IMR-90 (cell line): ENCODE results near the gene TUB. TPM values are rescaled to one million over a fixed set of nuclear protein-coding genes. Genes with fewer than 3 reads are reported as not detected.

Source experiments
- ATAC-seq: fragments of 200-7000 bp; cut with Tn5 transposase; 2 replicates; pipeline ENCODE4 v1.9.1; 2020; ENCODE audit warnings: low read depth, mild to moderate bottlenecking, moderate library complexity
- BruUV-seq: library from RNA; stranded (reverse); fragments of 400-500 nt; replicated peaks from 2 replicates; lab custom pipeline; 2021; lab: Mats Ljungman, UMichigan
- CTCF ChIA-PET: fragments of 300-600 bp; formaldehyde crosslinking; extraction: SDS; loops from one replicate; lab custom pipeline; 2021; ENCODE audit warnings: antibody characterized with exemption; lab: Yijun Ruan, JAX
- POLR2A ChIA-PET: fragments of 300-600 bp; sonication (Branson Sonifier 250); formaldehyde crosslinking; loops from one replicate; lab custom pipeline; 2022; ENCODE audit warnings: antibody characterized with exemption; ENCODE audit not compliant: unreplicated experiment; lab: Charles Lee
- DNase-seq: peaks from one replicate; pipeline ENCODE4 v3.0.0; 2013
- H2AFZ ChIP-seq: replicated peaks from 2 replicates; pipeline ENCODE3; 2013; ENCODE audit warnings: low read length, mild to moderate bottlenecking; ENCODE audit not compliant: poor library complexity
- H2AK5ac ChIP-seq: 2 replicates; pipeline ENCODE4 v1.6.1; 2013; ENCODE audit warnings: low read depth, low read length, inconsistent platforms
- H2AK9ac ChIP-seq: replicated peaks from 2 replicates; pipeline ENCODE3; 2013; ENCODE audit warnings: mild to moderate bottlenecking, low read depth, low read length, moderate library complexity; ENCODE audit not compliant: poor library complexity
- H2BK120ac ChIP-seq: 2 replicates; pipeline ENCODE4 v1.6.1; 2013; ENCODE audit warnings: low read depth, low read length, inconsistent platforms
- H2BK15ac ChIP-seq: 3 replicates; pipeline ENCODE4 v1.6.1; 2013; ENCODE audit warnings: low read depth, low read length, inconsistent platforms
- H2BK20ac ChIP-seq: 2 replicates; pipeline ENCODE4 v1.6.1; 2013; ENCODE audit warnings: low read depth, mild to moderate bottlenecking, inconsistent platforms, low read length, moderate library complexity
- H2BK5ac ChIP-seq: 2 replicates; pipeline ENCODE4 v1.6.1; 2013; ENCODE audit warnings: mild to moderate bottlenecking, low read depth, low read length, inconsistent platforms; ENCODE audit not compliant: poor library complexity, severe bottlenecking
- H3K14ac ChIP-seq: replicated peaks from 2 replicates; pipeline ENCODE4 v1.6.1; 2013; ENCODE audit warnings: low read depth, low read length, inconsistent platforms
- H3K18ac ChIP-seq: 2 replicates; pipeline ENCODE4 v1.6.1; 2013; ENCODE audit warnings: low read depth, low read length, control low read depth
- H3K23ac ChIP-seq: 2 replicates; pipeline ENCODE4 v1.6.1; 2013; ENCODE audit warnings: low read depth, low read length, inconsistent platforms
- H3K27ac ChIP-seq: 2 replicates; pipeline ENCODE4 v1.5.1; 2013; ENCODE audit warnings: mild to moderate bottlenecking, control low read depth, low read length; ENCODE audit not compliant: insufficient read depth
- H3K27me3 ChIP-seq: 2 replicates; pipeline ENCODE4 v1.6.1; 2013; ENCODE audit warnings: low read length; ENCODE audit not compliant: control insufficient read depth, insufficient read depth
- H3K36me3 ChIP-seq: 2 replicates; pipeline ENCODE4 v1.6.1; 2013; ENCODE audit warnings: low read length, mixed read lengths; ENCODE audit not compliant: control insufficient read depth, insufficient read depth
- H3K4ac ChIP-seq: 2 replicates; pipeline ENCODE4 v1.6.1; 2013; ENCODE audit warnings: low read depth, low read length, inconsistent platforms
- H3K4me1 ChIP-seq: 2 replicates; pipeline ENCODE4 v1.6.1; 2013; ENCODE audit warnings: low read length, mixed read lengths; ENCODE audit not compliant: control insufficient read depth, insufficient read depth
- H3K4me2 ChIP-seq: 2 replicates; pipeline ENCODE4 v1.6.1; 2013; ENCODE audit warnings: low read depth, mild to moderate bottlenecking, control low read depth, low read length, moderate library complexity
- H3K4me3 ChIP-seq: 2 replicates; pipeline ENCODE4 v1.5.1; 2013; ENCODE audit warnings: low read depth, mild to moderate bottlenecking, control low read depth, low read length, moderate library complexity; ENCODE audit not compliant: insufficient read depth
- H3K56ac ChIP-seq: 2 replicates; pipeline ENCODE4 v1.6.1; 2013; ENCODE audit warnings: low read length, inconsistent platforms; ENCODE audit not compliant: insufficient read depth; ENCODE audit errors: extremely low read depth
- H3K79me1 ChIP-seq, 2 experiments: 2 replicates each; pipeline ENCODE4 v1.6.1; 2013; ENCODE audit warnings: low read length in 2 of 2, inconsistent platforms in 1 of 2, low read depth in 1 of 2
- H3K9ac ChIP-seq: 2 replicates; pipeline ENCODE4 v1.6.1; 2013; ENCODE audit warnings: low read depth, low read length, control low read depth
- H3K9me1 ChIP-seq: 2 replicates; pipeline ENCODE4 v1.6.1; 2013; ENCODE audit warnings: low read length, inconsistent platforms; ENCODE audit not compliant: insufficient read depth
- H3K9me3 ChIP-seq: 2 replicates; pipeline ENCODE4 v1.6.1; 2013; ENCODE audit warnings: low read length; ENCODE audit not compliant: control insufficient read depth, insufficient read depth
- H4K20me1 ChIP-seq: 2 replicates; pipeline ENCODE4 v1.6.1; 2013; ENCODE audit warnings: low read length, inconsistent platforms; ENCODE audit not compliant: insufficient read depth
- H4K5ac ChIP-seq: 2 replicates; pipeline ENCODE4 v1.6.1; 2013; ENCODE audit warnings: mild to moderate bottlenecking, low read depth, low read length, control low read depth
- H4K8ac ChIP-seq, 2 experiments: 2 replicates each; pipeline ENCODE4 v1.6.1; 2013; ENCODE audit warnings: low read depth in 2 of 2, low read length in 2 of 2, control low read depth in 1 of 2, inconsistent platforms in 1 of 2
- H4K91ac ChIP-seq: 2 replicates; pipeline ENCODE4 v1.6.1; 2013; ENCODE audit warnings: low read depth, low read length, inconsistent platforms; ENCODE audit not compliant: insufficient read depth
- CEBPB ChIP-seq: IDR thresholded peaks from 2 replicates; pipeline ENCODE4 v1.6.1; 2012; ENCODE audit warnings: low read depth, low read length, improper control_type of control experiment
- CHD1 ChIP-seq: IDR thresholded peaks from 2 replicates; pipeline ENCODE4 v1.6.1; 2012; ENCODE audit warnings: low read depth, low read length, improper control_type of control experiment
- MAFK ChIP-seq: IDR thresholded peaks from 2 replicates; pipeline ENCODE4 v1.6.1; 2012; ENCODE audit warnings: low read depth, low read length, improper control_type of control experiment
- WGBS, 2 experiments: methylation state at CpG; one replicate each; pipeline versions ENCODE4 v1.1.5 to v1.1.7; 2013; ENCODE audit warnings: missing lambda C conversion rate in 2 of 2; ENCODE audit not compliant: insufficient read length in 1 of 2; ENCODE audit errors: extremely low coverage in 2 of 2; 5-methylcytosine and 5-hydroxymethylcytosine counted together
- dilution Hi-C: fragments of 300-500 bp; cut with HindIII; formaldehyde crosslinking; loops from one replicate; pipeline ENCODE4 v1.14.3; 2018; ENCODE audit warnings: low sequenced_read_pairs; ENCODE audit not compliant: unreplicated experiment
- in situ Hi-C: fragments of 300-500 bp; cut with MboI; formaldehyde crosslinking; loops from 3 replicates; pipeline ENCODE4 v1.14.3; 2019; ENCODE audit warnings: low sequenced_read_pairs, inconsistent platforms, mixed read lengths
- intact Hi-C: fragments of 100-400 bp; cut with micrococcal nuclease; formaldehyde crosslinking; loops from 2 replicates; pipeline ENCODE4 v1.10.0; 2022
- polyA plus RNA-seq, 3 experiments: library from polyadenylated mRNA; depleted of rRNA; stranded (reverse); fragments of >200 nt; gene quantifications; 2 replicates each; pipeline ENCODE4 v1.2.3, GENCODE V29; 2012; ENCODE audit warnings: low replicate concordance in 1 of 3
- total RNA-seq: library from RNA; depleted of rRNA; stranded (reverse); fragments of >200 nt; gene quantifications from 2 replicates; pipeline ENCODE4 v1.2.3, GENCODE V29; 2012

Gene TUB
- total and polyA plus RNA-seq, 2 of the 4 experiments (the other 2 are of a cell fraction), result 11.8 to 12.9 TPM

DNA sequence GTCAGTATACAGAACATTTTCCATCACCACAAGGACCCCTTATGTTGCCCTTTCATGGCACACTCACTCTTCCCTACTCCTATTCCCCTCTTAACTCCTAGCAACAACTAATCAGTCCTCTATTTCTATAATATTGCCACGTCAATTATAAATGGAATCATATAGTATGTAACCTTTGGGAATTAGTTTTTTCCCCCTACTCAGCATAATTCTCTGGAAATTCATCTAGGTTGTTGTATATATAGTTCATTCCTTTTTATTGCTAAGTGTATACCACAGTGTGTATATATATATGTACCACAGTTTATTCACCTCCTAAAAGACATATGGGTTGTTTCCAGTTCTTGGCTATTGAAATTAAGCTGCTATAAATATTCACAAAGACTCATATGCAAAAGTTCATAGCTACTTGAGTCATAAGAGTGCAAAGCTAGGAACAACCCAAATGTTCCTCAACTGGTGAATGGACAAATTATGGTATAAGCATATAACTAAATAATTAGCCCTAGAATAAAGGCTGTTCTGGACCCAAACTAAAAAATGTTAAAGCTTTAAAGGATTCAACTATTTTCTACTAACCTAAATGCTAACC, 41.3 kb downstream of the TUB start:
- TF ChIP-seq CEBPB, result no peak
- TF ChIP-seq CHD1, result no peak
- TF ChIP-seq MAFK, result peak; percentile 69
- H4K5ac ChIP-seq, result no peak overlapping the region
- H3K23ac ChIP-seq, result no peak overlapping the region
- no peaks in the 10 kb centered on the region for H3K9me3 ChIP-seq
- H2BK15ac ChIP-seq, result no peak overlapping the region
- H3K18ac ChIP-seq, result no peak overlapping the region
- H4K20me1 ChIP-seq, result no peaks in the 10 kb centered on the region
- no peak overlapping the region for H2BK5ac ChIP-seq
- no peak overlapping the region for H3K9ac ChIP-seq
- H3K4me2 ChIP-seq, result no peak overlapping the region
- no peak for DNase-seq
- intact Hi-C loops, result no loop called here
- no peak overlapping the region for H2AFZ ChIP-seq
- no peaks in the 10 kb centered on the region for H3K36me3 ChIP-seq
- H2AK5ac ChIP-seq, result no peak overlapping the region
- no peak overlapping the region for H3K56ac ChIP-seq
- H3K4ac ChIP-seq, result no peak overlapping the region
- no peaks in the 10 kb centered on the region for H3K79me1 ChIP-seq
- CTCF ChIA-PET, result interaction anchor here (0.6 to 1.1 kb wide), 2 partner anchors 23 to 135 kb away, joined by 3 to 4 read pairs; partner anchors contain the start of gene EIF3F
- H4K8ac ChIP-seq, result no peak overlapping the region
- in situ Hi-C loops, result no loop called here
- no peaks in the 10 kb centered on the region for H3K4me1 ChIP-seq
- peaks cover 1% of the 10 kb centered on the region; the same call in 1 of the 2 replicates for H3K27me3 ChIP-seq
- no peak overlapping the region for H4K91ac ChIP-seq
- no peak overlapping the region for H2BK20ac ChIP-seq
- H2BK120ac ChIP-seq, result no peak overlapping the region
- H3K14ac ChIP-seq, result no peak overlapping the region
- no peaks in the 10 kb centered on the region for H3K9me1 ChIP-seq
- WGBS, 2 experiments, result no CpG with 5 or more reads among the region's 1 CpG
- POLR2A ChIA-PET, result interaction anchor here (0.5 kb wide), 1 partner anchor 16 kb away, joined by 5 read pairs; no protein-coding TSS in a partner anchor
- ATAC-seq, result no peak
- no peak overlapping the region for H2AK9ac ChIP-seq
- no TSS peak for BruUV-seq
- H3K4me3 ChIP-seq, result no peak overlapping the region
- no peak overlapping the region for H3K27ac ChIP-seq
- dilution Hi-C loops, result no loop called here
